GM12874 (cell line): ENCODE results near the gene MPC2.

ENCODE experiments used
- TF ChIP-seq, protein P1 (sequence below): IDR thresholded peaks from 2 replicates; pipeline ENCODE4 v1.5.1; 2011; ENCODE audit warnings: low read depth, mild to moderate bottlenecking, control low read depth, low read length, moderate library complexity; ENCODE audit not compliant: insufficient read depth

MPC2 gene

DNA sequence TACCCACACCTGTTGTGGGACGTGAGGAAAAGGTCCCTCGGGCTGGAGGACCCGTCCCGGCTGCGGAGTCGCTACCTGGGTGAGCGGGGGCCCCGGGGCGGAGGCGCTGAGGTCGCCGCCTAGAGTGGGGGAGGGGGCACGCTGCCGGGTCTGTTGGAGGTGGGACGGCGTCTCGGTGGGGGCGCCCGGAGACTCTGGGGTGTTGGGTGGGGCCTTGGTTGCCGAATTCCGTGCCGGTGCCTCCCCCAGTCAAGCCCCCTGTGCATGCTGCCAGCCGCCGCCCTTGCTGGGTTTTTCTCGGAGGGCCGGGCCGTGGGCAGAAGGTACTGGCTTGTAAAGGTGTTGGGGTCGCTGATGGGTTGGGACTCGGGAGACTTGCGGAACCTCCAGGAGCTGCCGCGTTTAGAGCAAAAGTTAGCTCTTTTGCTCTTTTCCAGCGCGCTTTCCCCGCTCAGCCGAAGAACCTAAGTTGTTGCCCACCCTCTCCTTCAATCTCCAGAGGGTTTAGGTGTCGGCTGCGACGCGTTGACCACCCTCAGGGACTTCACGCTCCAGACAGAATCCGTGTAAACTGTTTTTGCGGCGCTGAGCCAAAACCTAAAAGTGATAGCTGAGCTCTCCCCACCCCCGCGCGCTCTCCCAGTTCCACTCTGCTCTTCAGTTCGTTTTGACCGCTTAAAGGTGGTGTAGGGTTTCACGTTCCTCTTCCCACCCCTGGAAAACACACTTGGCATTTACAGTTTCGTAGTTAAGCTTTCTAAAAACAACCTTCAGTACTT, at the start of gene MPC2:
MPC2 (minus strand) TSS at position 143 of the 779 bp plus-strand sequence. CDS start 1,231 bp downstream, outside the sequence.
- TF ChIP-seq, protein P1, sequence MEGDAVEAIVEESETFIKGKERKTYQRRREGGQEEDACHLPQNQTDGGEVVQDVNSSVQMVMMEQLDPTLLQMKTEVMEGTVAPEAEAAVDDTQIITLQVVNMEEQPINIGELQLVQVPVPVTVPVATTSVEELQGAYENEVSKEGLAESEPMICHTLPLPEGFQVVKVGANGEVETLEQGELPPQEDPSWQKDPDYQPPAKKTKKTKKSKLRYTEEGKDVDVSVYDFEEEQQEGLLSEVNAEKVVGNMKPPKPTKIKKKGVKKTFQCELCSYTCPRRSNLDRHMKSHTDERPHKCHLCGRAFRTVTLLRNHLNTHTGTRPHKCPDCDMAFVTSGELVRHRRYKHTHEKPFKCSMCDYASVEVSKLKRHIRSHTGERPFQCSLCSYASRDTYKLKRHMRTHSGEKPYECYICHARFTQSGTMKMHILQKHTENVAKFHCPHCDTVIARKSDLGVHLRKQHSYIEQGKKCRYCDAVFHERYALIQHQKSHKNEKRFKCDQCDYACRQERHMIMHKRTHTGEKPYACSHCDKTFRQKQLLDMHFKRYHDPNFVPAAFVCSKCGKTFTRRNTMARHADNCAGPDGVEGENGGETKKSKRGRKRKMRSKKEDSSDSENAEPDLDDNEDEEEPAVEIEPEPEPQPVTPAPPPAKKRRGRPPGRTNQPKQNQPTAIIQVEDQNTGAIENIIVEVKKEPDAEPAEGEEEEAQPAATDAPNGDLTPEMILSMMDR = no peak

DNA sequence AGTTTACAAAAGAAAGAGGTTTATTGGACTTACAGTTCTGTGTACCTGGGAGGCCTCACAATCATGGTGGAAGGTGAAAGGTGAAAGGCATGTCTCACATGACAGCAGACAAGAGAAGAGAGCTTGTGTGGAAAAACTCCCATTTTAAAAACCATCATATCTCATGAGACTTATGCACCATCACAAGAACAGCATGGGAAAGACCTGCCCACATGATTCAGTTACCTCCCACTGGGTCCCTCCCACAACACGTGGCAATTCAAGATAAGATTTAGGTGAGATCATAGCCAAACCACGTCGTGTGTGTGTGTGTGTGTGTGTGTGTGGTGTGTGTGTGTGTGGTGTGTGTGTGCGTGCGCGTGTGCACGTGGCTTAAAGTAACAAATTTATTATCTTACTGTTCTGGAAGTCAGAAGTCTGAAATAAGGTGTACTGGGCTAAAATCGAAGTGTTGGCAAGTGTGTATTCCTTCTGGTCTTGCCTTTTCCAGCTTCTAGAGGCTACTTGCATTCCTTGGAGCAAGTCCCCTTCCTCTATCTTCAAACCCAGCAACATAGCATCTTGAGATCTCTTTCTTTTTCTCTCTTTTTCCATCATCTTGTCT, 48.1 kb upstream of the MPC2 start:
- TF ChIP-seq, protein P1 = no peak

DNA sequence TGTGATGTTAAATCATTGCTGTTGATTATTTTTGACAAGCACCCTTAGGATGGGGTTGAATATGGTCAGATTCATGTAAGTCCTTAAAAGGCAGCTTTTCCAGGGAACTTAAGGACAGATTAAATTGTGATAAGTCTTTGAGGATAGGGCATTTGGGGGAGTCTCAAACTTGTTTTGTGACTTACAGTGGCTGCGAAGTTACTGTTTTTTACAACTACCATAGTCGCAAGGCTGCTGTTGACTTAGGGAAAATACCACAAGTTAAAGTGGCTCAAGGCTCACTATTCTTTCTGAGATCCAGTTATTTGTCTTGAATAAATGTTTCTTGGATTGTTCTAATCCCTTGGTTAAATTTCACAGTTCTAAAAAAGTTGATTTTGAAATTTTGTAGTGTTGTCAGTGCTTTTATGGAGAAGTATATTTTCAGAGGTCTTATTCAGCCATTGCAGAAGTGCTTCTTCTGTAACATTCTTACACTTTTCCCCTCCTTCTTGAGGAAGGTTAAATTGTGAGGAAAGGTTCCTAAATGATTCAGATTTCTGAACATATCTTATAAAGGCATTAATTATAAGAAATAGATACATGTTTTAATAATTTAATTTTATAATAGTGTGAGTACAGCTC, 47.0 kb upstream of the MPC2 start:
- TF ChIP-seq, protein P1 = no peak

DNA sequence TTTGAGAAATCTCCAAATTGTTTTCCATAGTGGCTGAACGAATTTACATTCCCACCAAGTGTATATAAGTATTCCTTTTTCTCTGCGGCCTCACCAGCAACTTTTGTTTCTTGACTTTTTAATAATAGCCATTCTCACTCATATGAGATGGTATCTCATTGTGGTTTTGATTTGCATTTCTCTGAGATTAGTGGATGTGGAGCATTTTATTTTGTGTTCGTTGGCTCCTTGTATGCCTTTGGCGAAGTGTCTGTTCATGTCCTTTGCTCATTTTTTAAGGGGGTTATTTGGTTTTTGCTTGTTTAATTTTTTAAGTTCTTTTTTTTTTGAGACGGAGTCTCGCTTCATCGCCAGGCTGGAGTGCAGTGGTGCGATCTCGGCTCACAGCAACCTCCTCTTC, 45.1 kb upstream of the MPC2 start:
- TF ChIP-seq, protein P1 = no peak

DNA sequence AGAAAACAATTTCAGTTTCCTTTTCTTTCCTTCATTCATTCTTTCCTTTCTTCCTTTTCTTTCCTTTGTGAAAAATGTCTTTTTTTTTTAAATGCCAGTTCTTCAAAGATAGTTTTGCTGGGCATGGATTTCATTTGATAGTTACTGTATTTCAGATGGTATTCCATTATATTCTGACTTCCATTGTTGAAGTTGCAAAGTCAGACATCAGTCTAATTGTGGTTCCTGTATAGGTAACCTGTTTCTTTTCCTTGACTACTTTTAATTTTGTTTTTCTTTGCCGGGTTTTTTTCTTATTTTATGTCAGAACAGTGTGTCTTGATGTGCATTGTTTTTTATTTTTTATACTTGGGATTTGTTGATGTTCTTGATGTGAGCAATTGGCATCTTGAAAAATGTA, 40.4 kb upstream of the MPC2 start:
- TF ChIP-seq, protein P1 = no peak

DNA sequence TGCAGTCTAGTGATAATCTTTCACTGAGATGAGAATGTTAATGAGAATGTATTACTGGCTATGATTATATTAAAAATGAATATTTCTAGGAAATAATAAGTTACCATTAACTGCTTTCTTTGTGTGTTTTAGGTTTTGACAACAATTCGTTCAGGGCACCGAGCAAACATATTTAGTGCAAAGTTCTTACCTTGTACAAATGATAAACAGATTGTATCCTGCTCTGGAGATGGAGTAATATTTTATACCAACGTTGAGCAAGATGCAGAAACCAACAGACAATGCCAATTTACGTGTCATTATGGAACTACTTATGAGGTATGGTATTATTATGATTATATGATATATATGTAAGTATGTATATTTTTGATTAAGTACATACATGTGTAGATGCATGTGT, 37.8 kb upstream of the MPC2 start:
- TF ChIP-seq, protein P1 = no peak

DNA sequence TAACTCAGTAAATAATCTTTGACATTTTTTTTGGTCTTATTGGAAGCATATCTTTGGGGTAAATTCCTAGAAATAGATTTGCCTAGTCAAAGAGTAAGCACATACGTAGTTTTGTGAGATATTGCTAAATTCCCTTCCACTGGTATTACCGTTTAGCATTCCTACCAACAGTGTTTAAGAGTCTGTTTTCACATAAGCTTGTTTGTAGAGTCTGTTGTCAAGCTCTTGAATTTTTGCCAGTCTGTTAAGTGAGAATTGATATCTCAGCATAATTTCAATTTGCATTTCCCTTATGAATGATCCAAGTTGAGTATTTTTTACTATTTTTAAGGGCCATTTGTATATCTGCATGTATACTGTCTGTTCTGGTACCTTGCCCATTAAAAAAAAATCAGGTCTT, 37.0 kb upstream of the MPC2 start:
- TF ChIP-seq, protein P1 = no peak
